HG02943 (cell line): Measurements from ENCODE around the gene NEK11.
A peak's percentile ranks its signal among the peaks of the same experiment; 100 is the strongest.
"Not testable (repeated sequence)": the region's sequence is repeated elsewhere in the genome, so short reads cannot be mapped to it uniquely, and the experiment has no call there.

Source experiments
- ATAC-seq: cut with Tn5 transposase; IDR thresholded peaks from one replicate; pipeline ENCODE4 v1.9.1; 2021; ENCODE audit warnings: mild to moderate bottlenecking, low read depth, moderate library complexity; ENCODE audit not compliant: unreplicated experiment

Gene NEK11

DNA sequence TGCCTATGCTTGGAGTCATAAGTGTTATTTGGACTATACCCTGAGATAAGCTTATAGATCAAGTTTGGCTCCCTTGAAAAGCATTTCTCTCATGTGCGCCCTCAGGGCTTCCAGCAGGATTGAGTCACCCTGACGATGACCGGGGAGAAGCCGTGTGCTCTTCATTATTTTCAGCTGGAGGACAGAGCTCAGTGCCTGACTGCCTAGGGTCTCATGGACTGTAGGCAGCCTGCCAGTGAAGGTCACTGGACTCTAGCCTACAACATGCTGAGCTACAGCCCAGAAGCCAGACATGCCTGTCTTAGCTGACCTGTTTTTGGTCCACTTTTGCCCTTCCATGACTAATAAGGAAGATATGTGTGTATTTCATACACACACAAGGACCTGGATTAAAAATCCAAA lies 323.3 kb downstream of the NEK11 start:
- no peak for ATAC-seq

DNA sequence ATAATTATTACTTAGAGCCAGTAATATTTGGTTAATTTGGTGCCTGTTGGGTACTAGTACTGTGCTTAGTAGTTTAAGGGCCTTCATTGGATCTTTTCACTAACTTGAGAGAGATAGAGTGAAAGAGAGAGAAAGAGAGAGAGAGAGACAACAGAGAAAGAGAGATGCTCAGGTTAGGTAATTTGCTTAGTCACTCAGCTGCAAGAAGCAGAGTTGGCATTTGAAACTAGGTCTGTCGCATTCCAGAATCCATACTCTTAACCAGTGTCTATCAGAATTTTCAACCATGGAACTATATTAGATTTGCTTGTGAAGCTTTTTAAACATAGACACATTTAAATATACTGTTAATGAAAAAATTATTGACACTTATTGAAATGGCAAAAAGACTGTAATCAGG lies 323.8 kb downstream of the NEK11 start:
- no peak for ATAC-seq

DNA sequence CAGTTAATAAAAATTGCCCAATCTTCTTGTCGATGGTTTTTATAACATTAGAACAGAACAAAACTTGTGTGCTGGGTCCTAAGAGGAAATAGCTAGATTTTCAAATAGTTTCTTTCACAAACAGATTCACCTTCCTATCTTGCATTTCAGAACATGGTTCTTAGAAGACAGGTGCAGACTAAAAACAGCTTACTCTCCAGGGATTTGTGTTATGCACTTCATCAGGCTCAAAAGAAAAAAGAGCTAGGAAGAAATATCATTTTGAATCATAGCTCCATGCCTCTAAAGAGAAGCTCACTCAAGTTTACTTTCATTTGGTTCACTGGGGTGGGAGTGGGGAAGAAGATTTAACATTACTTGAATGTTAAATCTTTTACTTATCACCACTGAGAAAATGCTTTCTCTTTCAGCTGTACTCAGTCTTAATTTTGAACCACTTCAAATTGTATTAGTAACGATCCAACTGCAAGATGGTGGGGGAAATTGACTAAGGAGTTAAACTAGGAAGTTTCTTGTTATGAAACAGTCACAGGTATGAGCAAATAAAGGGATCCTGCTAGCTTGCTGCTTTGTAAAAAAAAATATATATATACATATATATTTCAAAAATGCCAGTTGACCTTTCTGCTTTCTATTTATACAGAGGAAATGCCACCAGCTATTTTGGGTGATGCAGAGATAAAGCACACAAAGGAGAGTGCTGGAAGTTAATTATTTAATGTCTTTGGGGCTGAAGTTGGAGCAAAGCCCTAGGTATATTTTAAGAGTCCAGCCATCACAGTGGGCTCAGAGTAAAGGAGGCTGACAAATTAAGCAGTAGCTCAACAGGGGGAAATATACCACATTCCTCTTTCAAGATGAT lies 326.6 kb downstream of the NEK11 start:
- no peak for ATAC-seq

DNA sequence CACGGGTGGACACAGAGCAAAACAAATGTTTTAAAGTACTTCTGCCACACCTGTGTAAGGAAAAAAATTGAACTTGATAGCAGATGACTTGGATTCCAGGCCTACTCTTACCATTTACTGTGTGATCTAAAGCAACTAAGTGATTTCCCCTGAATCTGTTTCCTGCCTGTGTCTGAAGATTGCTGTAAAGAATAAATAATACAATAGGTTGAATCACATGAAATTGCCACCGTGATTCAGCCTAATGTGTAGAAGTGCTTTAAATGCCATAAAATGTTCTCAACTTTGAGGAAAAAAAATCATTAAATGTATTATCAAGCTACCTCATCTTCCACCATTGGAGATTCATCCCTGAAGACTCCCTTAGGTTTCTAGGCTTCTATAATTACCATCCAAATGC lies 327.3 kb downstream of the NEK11 start:
- no peak for ATAC-seq

DNA sequence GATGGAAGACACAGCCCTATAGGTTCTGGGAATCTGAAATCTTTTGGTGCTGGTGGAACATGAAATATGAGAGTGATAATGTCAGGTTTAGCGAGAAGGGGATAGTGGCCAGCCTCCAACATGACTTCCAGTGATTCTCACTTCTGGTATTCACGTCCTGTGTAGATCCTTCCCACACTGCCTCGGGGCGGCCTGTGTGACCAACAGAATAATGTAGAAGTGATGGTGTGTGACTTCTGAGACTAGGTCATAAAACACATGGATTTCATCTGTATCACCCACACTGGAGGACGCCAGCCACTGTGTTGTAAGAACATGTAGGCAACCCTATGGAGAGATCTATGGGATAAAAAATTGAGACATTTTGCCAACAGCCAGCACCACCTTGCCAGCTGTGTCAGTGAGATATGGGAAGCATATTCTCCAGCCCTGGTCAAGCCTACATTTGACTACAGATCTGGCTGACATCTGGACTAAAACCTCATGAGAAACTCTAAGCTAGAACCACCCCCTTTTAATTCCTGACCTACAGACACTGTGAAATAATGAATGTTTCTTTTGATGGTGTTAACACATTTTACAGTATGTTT lies 329.4 kb downstream of the NEK11 start:
- ATAC-seq, result no peak

DNA sequence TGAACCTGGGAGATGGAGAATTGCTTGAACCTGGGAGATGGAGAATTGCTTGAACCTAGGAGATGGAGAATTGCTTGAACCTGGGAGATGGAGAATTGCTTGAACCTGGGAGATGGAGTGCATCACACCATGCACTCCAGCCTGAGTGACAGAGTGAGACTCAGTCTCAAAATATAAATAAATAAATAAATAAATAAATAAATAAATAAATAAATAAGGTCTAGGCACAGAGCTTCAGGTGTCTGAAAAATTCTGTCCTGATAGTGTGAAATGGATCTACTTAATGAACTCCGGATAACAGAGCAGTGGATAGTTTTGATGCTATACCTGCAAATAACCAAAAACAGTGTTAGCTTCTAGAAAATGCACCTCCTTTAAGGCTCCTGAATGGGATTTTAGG lies 330.6 kb downstream of the NEK11 start:
- ATAC-seq, result no peak

DNA sequence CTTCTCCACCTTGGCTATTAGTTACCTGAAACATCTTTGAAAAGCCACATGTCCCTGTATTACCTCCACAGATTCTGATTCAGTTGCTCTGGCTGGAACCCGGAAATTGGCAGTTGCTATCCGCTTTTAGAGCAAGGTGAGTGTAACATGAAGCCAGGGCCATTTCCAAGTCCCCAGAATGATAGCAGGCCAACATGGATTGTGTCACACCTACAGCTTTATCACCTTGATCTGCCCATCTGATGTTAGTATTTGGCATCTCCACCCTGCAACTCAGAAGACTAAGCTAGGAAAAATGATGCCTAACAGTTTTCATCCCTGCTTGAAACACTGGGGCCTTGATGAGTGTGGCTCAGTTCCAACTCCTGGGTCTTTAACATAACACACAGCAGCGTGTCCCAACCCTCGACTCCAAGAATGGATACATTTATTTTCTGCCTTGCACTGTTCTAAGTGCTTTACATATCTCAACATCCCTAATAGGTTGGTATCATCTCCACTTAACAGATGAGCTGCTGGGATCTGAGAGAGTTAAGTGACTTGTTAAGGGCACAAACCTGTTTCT lies 333.6 kb downstream of the NEK11 start:
- ATAC-seq, result no peak

DNA sequence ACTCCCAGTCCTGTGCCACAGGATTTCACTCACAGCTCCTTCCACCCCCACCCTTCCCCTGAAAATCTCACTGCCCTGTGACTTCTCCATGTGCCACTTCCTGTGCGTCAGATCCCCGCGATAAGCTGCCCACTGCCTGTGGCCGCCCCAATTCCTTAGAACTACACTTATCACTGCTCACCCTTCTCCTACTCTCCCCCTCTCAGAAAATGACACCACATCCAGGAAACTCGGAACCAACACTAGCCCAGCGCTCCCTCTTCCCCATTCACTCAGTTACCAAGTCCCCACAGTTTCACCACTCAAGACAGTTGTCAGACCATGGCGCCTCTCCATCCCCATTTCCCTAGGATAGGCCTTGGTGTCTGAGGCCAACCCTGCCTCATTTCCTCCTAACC lies 334.4 kb downstream of the NEK11 start:
- ATAC-seq, result not testable (repeated sequence)

DNA sequence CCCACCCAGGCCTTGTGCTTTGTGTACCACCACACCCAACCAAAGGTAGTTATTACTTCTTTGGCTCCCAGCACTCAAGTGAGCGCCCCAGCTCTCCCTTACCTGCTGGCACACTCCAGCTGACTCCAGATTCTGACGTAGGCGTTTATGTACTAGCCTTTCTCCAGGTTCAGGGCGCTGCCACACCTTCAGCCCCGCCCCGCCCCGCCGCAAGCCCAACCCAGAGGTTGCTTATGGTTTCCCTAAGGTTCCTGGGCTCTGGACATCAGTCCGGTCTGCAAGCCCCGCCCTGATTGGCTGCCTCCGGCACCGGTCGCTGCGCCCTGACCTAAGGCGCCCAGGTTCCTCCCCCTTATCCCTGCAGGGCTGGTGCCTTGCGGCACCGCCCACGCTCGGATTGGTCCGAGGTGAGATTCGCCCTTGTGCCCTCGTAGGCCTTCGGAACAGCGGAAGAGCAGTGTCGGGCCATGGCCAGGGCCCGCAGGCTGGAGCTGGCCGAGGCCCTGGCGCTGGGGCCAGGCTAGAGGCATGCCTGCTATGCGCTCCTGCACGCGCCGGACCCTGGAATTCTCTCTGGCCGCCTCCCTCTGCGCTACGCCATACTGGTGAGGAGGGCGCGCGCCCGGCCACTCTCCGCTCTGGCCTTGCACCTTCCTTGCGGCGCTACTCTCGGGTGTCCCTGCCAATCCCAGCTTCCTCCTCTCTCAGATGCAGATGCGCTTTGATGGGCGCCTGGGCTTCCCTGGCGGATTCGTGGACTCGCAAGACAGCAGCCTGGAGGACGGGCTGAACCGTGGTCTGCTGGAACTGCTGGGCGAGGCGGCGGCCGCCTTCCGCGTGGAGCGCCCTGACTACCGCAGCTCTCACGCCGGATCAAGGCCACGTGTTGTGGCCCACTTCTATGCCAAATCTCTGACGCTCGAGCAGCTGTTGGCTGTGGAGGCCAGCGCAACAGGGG lies 335.1 kb downstream of the NEK11 start:
- peak; percentile 92 for ATAC-seq

DNA sequence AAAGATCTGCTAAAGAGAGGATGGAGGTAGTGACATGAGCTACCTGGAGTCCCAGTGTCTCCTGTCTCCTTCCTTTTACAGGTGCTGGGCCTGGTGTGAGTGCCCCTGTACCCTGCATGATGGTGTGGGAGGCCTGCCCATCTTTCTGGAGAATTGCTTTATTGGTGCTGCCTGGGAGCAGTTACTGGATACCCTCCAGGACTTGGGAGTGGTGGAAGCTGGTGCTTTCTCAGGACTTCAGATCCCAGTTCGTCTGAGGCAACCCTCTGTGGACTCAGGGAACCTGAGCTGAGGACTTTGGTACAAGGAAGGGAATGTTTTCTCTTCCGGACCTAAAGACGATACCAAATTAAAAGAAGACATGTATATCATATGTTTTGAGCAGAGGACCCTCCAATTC lies 336.6 kb downstream of the NEK11 start:
- no peak for ATAC-seq

DNA sequence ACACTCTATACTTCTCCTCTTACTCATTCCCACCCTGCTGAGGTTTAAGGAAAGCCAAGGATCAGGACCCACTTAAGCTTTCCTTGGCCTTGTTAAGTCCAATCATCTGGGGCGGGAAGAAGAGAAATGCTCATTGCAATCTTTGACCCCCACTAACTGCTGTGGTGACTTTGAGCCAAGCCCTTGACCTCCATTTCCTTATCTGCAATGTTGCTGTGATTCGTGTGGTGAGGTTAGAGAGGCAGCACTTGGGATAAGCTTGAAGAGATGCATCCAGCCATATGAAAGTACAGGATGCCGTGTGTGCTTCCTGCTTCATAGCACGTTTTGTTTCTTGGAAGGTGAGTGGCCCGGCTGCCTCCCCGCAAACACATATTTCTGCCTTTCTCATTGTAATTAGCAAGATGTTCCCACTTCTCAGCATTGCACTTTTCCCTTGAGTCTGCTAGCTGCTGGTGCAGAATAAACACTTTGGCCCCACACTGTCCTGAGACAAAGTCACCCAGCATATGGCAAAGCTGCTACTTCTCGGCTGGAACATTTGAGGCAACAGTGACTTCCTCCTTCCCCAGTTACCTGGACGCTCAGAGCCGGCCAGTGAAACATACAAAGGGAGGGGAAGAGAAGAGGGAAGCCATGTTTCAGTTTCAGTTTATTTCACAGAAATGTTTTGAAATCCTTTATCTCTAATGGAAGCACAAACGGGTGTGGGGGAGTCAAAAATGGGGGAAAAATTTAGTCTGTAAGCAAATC lies 344.4 kb downstream of the NEK11 start:
- no peak for ATAC-seq

DNA sequence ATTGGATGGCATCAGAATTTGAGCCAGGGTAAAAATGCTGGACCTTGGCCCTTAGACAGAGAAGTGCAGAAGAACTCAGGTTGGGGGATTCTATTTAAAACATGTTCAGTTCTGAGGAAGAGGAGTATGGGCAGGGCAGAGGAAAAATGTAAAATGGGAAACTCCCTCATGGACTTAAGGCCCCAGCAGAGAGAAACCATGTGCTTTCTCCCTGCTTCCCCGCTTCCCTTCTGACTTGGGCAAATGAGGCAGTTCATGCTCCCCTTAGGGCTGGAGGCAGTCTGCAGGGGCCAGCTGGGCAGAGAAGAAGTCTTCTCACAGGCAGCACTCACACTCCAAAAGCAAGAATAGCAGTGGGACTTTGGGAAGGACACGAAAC lies 345.0 kb downstream of the NEK11 start:
- ATAC-seq, result no peak

DNA sequence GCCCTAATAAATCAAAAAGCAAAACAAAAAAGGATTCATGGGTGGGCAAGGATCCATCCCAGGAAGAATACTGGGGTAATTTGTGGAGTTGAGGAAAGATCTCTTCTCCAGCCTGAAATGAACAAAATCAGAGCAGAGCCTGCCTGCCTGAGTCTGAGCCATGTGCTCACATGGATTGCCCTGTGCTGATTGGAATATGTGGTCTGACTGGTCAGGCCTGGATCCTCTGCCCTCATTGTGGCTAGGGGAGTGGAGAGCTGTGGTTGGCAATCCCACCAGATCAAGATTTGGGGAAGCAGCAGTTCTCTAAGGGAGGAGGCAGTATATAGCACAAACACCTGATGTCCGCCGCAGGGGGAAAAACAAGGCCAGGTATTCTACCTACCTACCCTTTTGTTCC lies 348.1 kb downstream of the NEK11 start:
- no peak for ATAC-seq

DNA sequence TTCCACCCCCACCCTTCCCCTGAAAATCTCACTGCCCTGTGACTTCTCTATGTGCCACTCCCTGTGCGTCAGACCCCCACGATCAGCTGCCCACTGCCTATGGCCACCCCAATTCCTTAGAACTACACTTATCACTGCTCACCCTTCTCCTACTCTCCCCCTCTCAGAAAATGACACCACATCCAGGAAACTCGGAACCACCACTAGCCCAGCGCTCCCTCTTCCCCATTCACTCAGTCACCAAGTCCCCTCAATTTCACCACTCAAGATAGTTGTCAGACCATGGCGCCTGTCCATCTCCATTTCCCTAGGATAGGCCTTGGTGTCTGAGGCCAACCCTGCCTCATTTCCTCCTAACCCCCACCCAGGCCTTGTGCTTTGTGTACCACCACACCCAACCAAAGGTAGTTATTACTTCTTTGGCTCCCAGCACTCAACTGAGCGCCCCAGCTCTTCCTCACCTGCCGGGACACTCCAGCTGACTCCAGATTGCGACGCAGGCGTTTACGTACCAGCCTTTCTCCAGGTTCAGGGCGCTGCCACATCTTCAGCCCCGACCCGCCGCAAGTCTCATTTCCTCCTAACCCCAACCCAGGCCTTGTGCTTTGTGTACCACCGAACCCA lies 354.3 kb downstream of the NEK11 start:
- ATAC-seq, result peak; percentile 28

DNA sequence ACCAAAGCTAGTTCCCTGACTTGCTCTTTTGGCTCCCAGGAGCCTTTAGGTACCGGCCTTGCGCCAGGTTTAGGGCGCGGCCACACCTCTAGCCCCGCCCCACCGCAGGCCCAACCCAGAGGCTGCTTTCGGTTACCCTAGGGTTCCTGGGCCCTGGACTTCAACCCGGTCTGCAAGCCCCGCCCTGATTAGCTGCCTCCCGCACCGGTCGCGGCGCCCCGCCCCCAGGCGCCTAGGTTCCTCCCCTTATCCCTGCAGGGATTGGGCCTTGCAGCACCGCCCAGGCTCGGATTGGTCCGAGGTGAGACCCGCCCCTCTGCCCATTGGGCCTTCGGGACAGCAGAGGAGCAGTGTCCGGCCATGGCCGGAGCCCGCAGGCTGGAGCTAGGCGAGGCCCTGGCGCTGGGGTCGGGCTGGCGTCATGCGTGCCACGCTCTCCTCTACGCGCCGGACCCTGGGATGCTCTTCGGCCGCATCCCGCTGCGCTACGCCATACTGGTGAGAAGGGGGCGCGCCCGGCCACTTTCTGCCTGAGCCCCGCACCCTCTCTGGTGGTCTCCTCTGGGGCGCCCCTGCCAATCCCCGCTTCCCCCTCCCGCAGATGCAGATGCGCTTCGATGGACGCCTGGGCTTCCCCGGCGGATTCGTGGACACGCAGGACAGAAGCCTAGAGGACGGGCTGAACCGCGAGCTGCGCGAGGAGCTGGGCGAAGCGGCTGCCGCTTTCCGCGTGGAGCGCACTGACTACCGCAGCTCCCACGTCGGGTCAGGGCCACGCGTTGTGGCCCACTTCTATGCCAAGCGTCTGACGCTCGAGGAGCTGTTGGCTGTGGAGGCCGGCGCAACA lies 355.0 kb downstream of the NEK11 start, which contains the start of gene NUDT16:
TSS of gene NUDT16 (plus strand) at position 330 of the 847 bp plus-strand sequence. CDS start at position 361, 31 bp downstream.
- ATAC-seq, result peak; percentile 98

DNA sequence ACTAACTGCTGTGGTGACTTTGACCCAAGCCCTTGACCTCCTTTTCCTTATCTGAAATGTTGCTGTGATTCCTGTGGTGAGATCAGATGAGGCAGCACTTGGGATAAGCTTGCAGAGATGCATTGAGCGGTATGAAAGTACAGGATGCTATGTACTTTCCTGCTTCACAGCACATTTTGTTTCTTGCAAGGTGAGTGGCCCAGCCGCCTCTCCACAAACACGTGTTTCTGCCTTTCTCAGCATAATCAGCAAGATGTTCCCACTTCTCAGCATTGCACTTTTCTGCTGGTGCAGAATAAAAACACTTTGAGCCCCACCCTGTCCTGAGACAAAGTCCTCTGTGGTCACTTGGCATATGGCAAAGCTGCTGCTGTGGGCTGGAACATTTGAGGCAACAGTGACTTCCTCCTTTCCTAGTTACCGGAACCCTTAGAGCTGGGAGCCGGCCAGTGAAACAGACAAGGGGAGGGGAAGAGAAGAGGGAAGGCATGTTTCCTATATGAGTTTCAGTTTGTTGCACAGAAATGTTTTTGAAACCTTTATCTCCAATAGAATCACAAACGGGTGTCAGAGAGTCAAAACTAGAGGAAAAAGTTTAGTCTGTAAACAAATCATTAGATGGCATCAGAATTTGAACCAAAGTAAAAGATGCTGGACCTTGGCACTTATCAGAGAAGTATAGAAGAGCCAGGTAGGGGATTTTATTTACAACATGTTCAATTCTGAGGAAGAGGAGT lies 359.9 kb downstream of the NEK11 start:
- no peak for ATAC-seq

DNA sequence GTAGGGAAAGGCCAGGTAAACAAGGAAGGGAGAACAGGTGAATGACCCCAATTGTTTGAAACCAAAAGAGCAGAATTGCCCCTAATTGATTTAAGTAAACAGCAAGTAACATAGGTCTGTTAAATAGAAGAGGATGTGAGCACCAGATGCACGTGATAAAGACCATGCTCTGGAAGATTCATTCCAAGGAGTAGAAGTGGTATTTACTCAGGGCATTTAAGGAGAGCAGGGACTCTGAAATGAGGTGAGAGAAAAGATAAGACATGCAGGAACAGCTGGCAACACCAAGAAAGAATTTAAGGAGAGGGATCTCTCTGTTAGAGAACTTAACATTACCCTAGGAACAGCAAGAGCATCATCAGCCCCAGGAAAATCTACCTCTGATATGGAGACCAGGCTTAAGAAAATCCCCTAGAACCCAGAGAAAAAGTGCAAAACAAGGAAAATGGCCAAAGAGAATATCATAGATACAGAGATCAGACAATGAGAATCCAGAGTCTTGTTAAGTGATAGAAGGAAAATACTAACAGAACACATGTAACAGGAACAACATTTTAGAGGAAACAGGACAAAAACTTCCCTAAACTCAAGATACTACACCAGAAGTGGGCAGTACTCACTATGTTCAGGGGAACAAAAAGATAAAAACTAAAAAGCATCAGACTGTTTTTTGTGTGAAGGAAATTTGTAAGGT lies 361.3 kb downstream of the NEK11 start:
- ATAC-seq, result no peak

DNA sequence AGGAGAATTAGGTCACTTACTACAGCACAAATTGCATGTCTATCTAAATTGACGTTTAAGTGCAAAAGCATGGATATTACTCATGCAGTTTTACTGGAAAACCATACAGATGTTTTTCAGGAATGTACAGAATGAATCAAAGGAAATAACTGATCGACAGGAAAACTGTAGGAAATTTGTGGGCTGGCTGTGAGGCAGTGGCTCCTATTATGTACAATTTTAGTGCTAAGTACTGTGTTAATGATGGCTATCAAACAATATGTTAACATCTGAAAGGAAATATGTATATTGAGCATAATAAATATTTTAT lies 361.8 kb downstream of the NEK11 start:
- no peak for ATAC-seq
